NCI-H524 (cell line): ENCODE data around the gene PRICKLE4.
"Not testable (repeated sequence)": the region's sequence is repeated elsewhere in the genome, so short reads cannot be mapped to it uniquely, and the experiment has no call there.

Source experiments
- DNase-seq, 2 experiments: peaks; one replicate each; lab custom pipeline; 2025; lab: John Stamatoyannopoulos, UW

Gene PRICKLE4

DNA sequence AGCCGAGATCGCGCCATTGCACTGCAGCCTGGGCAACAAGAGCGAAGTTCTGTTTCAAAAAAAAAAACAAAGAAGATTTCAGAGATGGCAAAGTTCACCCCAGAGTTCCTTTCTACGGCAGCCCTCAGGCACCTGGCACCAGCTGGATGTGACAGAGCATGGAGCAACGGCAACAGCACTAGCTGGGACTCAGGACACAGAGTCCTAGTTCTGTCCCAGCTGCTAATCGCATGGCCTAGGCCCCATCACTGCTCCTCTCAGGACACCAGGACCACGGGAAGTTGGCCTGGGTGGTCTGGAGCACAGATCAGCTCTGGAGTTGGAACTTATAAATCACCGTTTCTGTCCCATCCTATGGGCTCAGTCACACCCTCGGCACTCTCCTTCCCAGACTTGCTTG is 34.5 kb upstream of the PRICKLE4 start:
- no peak for DNase-seq

GRCh38 chr6:41747256-41748101 is 33.1 kb upstream of the PRICKLE4 start, which contains the start of gene PGC:
PGC (minus strand) TSS chr6:41747397; CDS start chr6:41747334, 63 bp downstream.
- DNase-seq: no peak

DNA sequence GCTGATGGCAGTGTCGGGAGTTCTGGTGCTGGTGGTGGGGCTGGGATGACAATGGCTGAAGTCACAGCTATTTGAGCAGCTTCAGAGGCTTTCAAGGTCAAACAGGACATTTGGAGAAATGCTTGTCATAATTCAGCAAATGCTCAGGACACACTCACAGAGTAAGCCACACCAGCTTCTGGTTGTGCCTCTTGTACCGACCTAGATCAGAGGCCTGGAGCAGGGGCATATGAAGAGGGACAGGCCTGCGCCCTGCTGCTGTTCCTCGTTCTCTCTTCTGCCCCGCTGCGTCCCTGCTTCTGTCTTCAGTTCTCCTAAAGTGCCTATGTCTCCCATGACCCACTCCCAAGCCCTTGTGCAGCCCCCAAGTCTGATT is 32.5 kb upstream of the PRICKLE4 start:
- DNase-seq: no peak

DNA sequence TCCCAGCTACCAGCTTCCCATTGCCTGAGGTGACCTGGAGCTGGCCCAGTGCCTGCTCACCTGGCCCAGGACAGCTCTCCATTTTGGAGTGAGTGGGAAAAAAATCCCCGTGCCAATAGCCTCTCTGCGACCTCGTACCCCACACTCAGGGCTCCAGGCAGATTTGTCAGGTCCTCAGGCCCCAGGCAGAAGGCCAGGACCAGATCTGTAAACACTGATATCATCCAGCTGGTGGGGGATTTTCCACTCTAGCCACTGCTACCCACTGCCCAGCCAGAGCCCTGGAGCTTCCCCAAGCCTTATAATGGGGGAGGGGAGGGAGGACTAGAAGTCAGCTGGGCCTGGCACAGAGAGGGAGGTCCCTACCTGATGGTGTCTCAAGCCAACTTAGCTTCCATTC is 32.0 kb upstream of the PRICKLE4 start:
- DNase-seq: no peak

GRCh38 chr6:41750374-41750773 is 30.2 kb upstream of the PRICKLE4 start:
- DNase-seq: no peak

DNA sequence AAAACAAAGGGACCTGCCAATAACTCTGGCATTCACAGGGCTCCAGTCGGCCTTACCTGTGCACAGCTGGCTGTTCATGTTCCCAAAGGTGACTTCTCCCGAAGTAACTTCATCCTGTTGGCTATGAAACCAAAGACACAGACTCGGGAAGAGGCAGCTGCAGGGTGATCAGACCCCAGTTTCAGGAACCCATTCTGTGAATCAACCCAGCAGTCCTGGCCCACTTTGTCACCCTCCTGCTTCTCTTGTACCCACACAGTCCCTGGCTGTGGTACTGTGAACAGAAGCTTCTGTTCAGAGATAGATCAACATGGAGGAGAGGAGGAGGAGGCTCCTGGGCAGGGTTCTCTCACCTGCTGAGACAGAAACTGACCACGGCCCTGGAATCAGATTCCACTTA is 24.7 kb upstream of the PRICKLE4 start:
- DNase-seq: no peak

DNA sequence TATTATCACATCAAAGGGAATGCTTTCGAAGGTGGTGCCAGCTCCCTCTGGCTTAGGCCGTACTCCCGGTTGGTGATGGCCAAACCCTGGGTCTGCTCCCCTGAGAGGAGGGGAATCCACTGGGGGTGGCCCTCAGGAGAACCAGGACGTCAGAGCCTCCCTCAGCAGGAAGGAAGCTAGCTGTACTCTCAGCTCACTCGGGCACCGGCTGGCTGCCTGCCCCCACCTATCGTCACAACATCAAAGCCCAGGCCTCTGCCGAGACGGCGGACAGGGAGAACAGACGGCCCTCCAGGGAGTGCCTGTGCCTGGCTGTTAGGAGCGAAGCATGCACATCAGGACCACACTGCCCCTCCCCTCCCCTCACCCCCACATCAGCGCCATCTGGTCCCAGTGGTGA is 24.2 kb upstream of the PRICKLE4 start:
- DNase-seq: no peak

DNA sequence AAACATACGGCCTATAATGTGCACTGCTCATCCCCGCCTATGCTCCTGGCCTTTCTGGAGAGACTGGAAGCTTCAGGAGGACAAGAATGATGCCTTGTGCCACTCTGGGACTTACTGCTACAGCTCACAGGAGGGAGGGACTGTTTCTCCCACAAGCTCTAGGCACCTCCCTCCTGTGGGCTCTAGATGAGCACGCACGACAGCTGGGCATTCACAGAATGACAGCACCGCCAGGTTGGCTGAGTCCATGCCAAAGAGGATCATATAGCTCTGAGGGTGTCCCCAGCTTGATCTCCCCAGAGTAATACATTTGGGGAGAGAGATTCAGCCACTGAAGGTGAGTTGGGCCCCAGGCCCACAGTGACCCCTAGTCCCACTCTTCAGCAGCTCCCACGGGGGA is 23.3 kb upstream of the PRICKLE4 start:
- DNase-seq: peak; percentile 17 to 69

- no peak for DNase-seq
Measured at GRCh38 chr6:41757931-41758640, 22.5 kb upstream of the PRICKLE4 start.

DNA sequence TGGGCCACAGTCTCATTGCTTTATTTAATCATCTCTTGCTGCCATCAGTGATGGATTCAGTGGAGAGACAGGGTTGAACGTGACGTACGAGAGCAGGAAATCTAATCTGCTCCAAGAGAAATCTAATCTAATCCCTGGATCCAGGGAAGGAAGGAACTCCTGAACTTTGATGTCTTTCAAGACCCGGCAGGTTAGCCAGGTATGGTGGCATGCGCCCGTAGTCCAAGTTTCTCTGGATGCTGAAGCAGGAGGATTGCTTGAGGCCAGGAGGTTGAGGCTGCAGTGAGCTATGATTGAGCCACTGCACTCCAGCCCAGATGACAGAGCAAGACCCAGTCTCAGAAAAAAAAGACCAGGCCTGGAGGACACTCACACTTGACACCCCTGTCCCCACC is 21.9 kb upstream of the PRICKLE4 start:
- no peak for DNase-seq

DNA sequence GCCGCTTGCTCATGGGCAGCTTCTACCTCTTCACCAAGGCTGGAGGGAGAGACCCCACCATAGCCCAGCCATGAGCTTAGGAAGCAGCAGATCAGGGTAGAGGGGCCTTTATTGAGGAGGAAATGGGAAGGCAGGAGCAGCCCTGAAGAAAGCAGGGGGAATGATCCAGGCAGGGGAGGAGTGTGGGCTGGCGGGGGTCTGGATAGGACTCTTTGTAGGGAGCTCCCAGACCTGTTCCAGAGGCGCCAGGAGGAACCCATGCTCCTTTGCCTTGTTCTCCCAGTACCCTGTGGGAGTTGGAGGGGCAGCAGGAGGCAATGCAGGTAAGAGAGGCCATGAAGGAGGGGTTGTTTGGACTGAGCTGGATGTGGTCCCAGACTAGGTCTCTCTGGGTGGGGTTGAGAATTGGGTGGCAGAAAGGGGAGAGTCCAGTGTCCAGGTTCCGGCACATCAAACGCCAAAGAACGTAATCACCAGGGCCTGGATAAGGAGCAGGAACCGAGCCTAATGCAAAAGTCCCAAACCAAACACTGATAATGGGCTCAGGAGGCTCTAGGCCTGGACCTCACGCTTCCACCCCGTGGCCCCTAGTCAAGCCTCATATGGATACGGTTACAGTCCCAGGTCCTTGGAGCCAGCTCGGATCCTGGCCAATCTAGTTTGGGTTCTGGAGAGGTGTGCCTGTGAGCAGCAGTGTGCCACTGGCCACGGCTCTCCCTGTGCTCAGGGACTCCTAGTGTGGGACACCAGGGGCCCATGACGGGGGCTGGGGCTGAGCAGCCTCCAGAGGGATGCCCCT is 21.3 kb upstream of the PRICKLE4 start:
- DNase-seq: no peak

- no peak for DNase-seq
Measured at GRCh38 chr6:41759905-41760579, 20.5 kb upstream of the PRICKLE4 start.

GRCh38 chr6:41763470-41763869 is 17.1 kb upstream of the PRICKLE4 start:
- DNase-seq: no peak

- DNase-seq: not testable (repeated sequence)
Measured at GRCh38 chr6:41766043-41766664, 14.4 kb upstream of the PRICKLE4 start.

GRCh38 chr6:41767112-41767833 is 13.3 kb upstream of the PRICKLE4 start:
- DNase-seq: no peak

DNA sequence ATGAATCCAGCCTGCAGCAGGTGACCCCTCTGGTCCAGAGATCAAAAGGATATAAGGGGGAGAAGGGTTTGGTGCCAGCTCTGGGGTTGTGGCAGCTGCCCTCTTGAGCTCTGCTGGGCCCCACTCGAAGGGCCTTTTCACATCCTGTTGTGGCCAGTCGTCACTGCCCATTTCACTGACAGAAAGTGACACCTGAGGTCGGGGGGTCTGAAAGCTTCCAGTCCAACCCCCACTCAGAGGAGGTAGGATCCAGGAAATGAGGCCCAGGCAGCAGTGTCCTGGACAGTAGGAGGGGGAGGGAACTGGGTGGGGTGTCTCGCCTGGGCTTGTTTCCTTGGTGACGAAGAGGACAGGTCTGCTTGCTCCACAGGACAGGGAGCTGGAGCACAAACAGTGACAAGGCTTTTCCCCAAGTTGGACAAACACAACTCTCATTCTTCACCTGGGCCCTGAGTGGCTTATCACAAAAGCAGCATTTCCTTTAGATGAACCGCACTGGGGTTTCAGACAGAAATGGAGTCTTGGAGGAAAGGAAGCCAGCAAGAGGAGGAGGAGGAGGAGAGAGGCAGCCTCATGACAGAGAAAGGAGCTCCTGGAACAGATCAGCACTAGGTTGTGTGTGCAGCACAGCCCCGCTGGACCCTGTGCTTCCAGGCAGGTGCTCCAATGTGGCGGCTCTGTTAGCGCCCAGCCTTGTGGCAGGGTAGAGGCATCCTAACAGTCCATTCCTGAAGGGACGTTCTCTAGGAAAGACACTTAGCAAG is 11.9 kb upstream of the PRICKLE4 start:
- DNase-seq: no peak

DNA sequence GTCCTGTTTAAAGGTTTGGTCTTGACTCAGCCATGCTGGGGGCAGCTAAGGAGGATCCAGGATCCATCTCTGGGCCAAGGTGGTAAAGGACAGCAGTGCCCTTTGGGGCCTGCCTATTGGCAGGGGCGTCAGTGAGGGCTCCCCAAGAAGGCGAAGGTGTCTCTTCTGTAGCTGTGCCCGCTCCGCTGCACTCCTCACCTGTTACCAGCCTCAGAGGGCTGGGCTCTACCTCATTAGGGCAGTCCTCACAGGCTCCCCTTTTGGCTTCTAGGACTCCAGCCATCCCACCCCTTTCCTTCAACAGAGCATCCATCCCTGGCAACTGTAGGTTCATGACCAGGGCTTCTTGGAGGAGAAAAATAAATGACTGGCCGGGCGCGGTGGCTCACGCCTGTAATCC is 11.2 kb upstream of the PRICKLE4 start:
- DNase-seq: no peak

- no peak for DNase-seq
Measured at GRCh38 chr6:41770381-41771057, 10.1 kb upstream of the PRICKLE4 start.
